Endothelial cell of umbilical vein (primary cell): ENCODE results near the gene UBTD1. TPM values are rescaled to one million over a fixed set of nuclear protein-coding genes. Genes with fewer than 3 reads are reported as not detected.
A peak's percentile ranks its signal among the peaks of the same experiment; 100 is the strongest.

Experiments used
- BruUV-seq: library from RNA; stranded (reverse); fragments of 400-500 nt; replicated peaks from 2 replicates; lab custom pipeline; 2021; lab: Mats Ljungman, UMichigan
- CTCF ChIA-PET: fragments of 300-600, 350-600 bp; sonication (Branson Sonifier 250); formaldehyde crosslinking; loops from one replicate; lab custom pipeline; 2021; ENCODE audit warnings: antibody characterized with exemption, inconsistent platforms; lab: Charles Lee
- POLR2A ChIA-PET: fragments of 300-600, 350-600 bp; sonication (Branson Sonifier 250); formaldehyde crosslinking; loops from one replicate; lab custom pipeline; 2021; ENCODE audit warnings: antibody characterized with exemption, inconsistent platforms; lab: Charles Lee
- DNase-seq: peaks from one replicate; pipeline ENCODE4 v3.0.0-alpha.2; 2011; ENCODE audit warnings: low read depth, low spot score
- FAIRE-seq: peaks from 2 replicates; lab custom pipeline; 2011; peaks lifted over from hg19 to GRCh38; lab: Jason Lieb, UNC
- H2AFZ ChIP-seq: 2 replicates; pipeline ENCODE4 v1.6.0; 2012; ENCODE audit warnings: low read depth, low read length, control low read depth, inconsistent platforms
- H3K27ac ChIP-seq: 2 replicates; pipeline ENCODE4 v1.5.1; 2011; ENCODE audit warnings: low read depth, mild to moderate bottlenecking, control low read depth, low read length, moderate library complexity; ENCODE audit not compliant: insufficient read depth
- H3K27me3 ChIP-seq, 2 experiments: 2 replicates each; pipeline versions ENCODE4 v1.6.0 to v1.6.1; 2011; ENCODE audit warnings: low read length in 2 of 2, mixed read lengths in 1 of 2; ENCODE audit not compliant: control insufficient read depth in 2 of 2, insufficient read depth in 2 of 2
- H3K36me3 ChIP-seq, 2 experiments: 2 replicates in 1 of 2; 3 replicates in 1 of 2; pipeline ENCODE4 v1.5.1; 2011; ENCODE audit warnings: low read length in 2 of 2, mild to moderate bottlenecking in 1 of 2, moderate library complexity in 1 of 2; ENCODE audit not compliant: control insufficient read depth in 2 of 2, insufficient read depth in 2 of 2; ENCODE audit errors: extremely low read depth in 1 of 2
- H3K4me1 ChIP-seq: 3 replicates; pipeline ENCODE4 v1.5.1; 2011; ENCODE audit warnings: mild to moderate bottlenecking, low read length; ENCODE audit not compliant: control insufficient read depth, insufficient read depth; ENCODE audit errors: extremely low read depth
- H3K4me2 ChIP-seq: 2 replicates; pipeline ENCODE4 v1.6.1; 2011; ENCODE audit warnings: low read length, control low read depth, mixed read lengths; ENCODE audit not compliant: insufficient read depth
- H3K4me3 ChIP-seq, 3 experiments: fragments of 200-600 bp in 1 of 3; sonication (generic), shearing (Covaris generic) in 1 of 3; replicated peaks in 1 of 3; 2 replicates each; pipeline ENCODE4 v1.5.1; 2011 to 2016; ENCODE audit warnings: control low read depth in 3 of 3, low read length in 3 of 3, mild to moderate bottlenecking in 2 of 3, inconsistent platforms in 1 of 3, low read depth in 1 of 3, moderate library complexity in 1 of 3; ENCODE audit not compliant: insufficient read depth in 1 of 3
- H3K79me2 ChIP-seq: 2 replicates; pipeline ENCODE4 v1.6.0; 2012; ENCODE audit warnings: low read length, inconsistent platforms; ENCODE audit not compliant: control insufficient read depth, insufficient read depth
- H3K9ac ChIP-seq: replicated peaks from 2 replicates; pipeline ENCODE3; 2011; ENCODE audit warnings: low read length, control low read depth; ENCODE audit not compliant: insufficient read depth; ENCODE audit errors: extremely low read depth
- H3K9me1 ChIP-seq: replicated peaks from 3 replicates; pipeline ENCODE4 v1.6.0; 2011; ENCODE audit warnings: mild to moderate bottlenecking, low read length; ENCODE audit not compliant: control insufficient read depth, insufficient read depth; ENCODE audit errors: extremely low read depth
- H3K9me3 ChIP-seq: replicated peaks from 2 replicates; pipeline ENCODE4 v1.5.1; 2012; ENCODE audit warnings: low read length, inconsistent platforms; ENCODE audit not compliant: control insufficient read depth, insufficient read depth
- H4K20me1 ChIP-seq: replicated peaks from 2 replicates; pipeline ENCODE3; 2011; ENCODE audit warnings: mild to moderate bottlenecking, low read length; ENCODE audit not compliant: control insufficient read depth, insufficient read depth; ENCODE audit errors: extremely low read depth
- CTCF ChIP-seq, 2 donors: IDR thresholded peaks; 1 replicate in 1 of 2; 2 replicates in 1 of 2; pipeline ENCODE4 v1.5.1; 2011; ENCODE audit warnings: low read length in 2 of 2, mild to moderate bottlenecking in 2 of 2, moderate library complexity in 2 of 2, control low read depth in 1 of 2, inconsistent platforms in 1 of 2, low read depth in 1 of 2; ENCODE audit not compliant: insufficient read depth in 1 of 2; ENCODE audit errors: extremely low read depth in 1 of 2
- EZH2 ChIP-seq: IDR thresholded peaks from 2 replicates; pipeline ENCODE4 v1.6.1; 2012; ENCODE audit warnings: borderline replicate concordance, low read depth, mild to moderate bottlenecking, moderate library complexity, low read length, inconsistent platforms; ENCODE audit not compliant: severe bottlenecking
- FOS ChIP-seq: IDR thresholded peaks from 2 replicates; pipeline ENCODE4 v1.6.1; 2011; ENCODE audit warnings: mild to moderate bottlenecking, low read length, moderate library complexity, borderline replicate concordance; ENCODE audit not compliant: insufficient read depth
- GATA2 ChIP-seq: IDR thresholded peaks from 2 replicates; pipeline ENCODE4 v1.7.0; 2011; ENCODE audit warnings: low read depth, mild to moderate bottlenecking, moderate library complexity, mixed read lengths, low read length; ENCODE audit not compliant: insufficient read length, insufficient read depth
- JUN ChIP-seq: IDR thresholded peaks from 2 replicates; pipeline ENCODE4 v1.6.1; 2011; ENCODE audit warnings: borderline replicate concordance, low read depth; ENCODE audit not compliant: insufficient read length, insufficient read depth
- MAX ChIP-seq: IDR thresholded peaks from 2 replicates; pipeline ENCODE4 v1.6.1; 2011; ENCODE audit not compliant: insufficient read depth, insufficient read length
- MYC ChIP-seq: IDR thresholded peaks from one replicate; pipeline ENCODE4 v1.6.1; 2011; ENCODE audit warnings: mild to moderate bottlenecking, low read depth, low read length
- POLR2A ChIP-seq: IDR thresholded peaks from 2 replicates; pipeline ENCODE4 v1.6.1; 2012; ENCODE audit warnings: low read depth, mild to moderate bottlenecking, control low read depth, low read length
- POLR2AphosphoS5 ChIP-seq: IDR thresholded peaks from 2 replicates; pipeline ENCODE4 v1.6.1; 2012; ENCODE audit warnings: low read depth, mild to moderate bottlenecking, control low read depth, low read length, moderate library complexity; ENCODE audit not compliant: insufficient read depth
- dilution Hi-C: fragments of 300-500 bp; cut with MboI; formaldehyde crosslinking; loops from one replicate; pipeline ENCODE4 v1.15.0; 2019; ENCODE audit warnings: low sequenced_read_pairs; ENCODE audit not compliant: extremely low pct_ligation_motif_present
- intact Hi-C: fragments of 100-400 bp; cut with micrococcal nuclease; formaldehyde crosslinking; loops from one replicate; pipeline ENCODE4 v1.10.0; 2022
- polyA plus RNA-seq, 4 experiments: library from polyadenylated mRNA; depleted of rRNA in 3 of 4; stranded (reverse) in 3 of 4; unstranded in 1 of 4; fragments of >200 nt; gene quantifications; 2 replicates each; pipeline versions ENCODE4 v1.2.1 to v1.2.3, GENCODE V29; 2011 to 2012; ENCODE audit warnings: missing spikeins in 1 of 4
- total RNA-seq: library from RNA; stranded (reverse); gene quantifications from 2 replicates; pipeline ENCODE4 v1.2.3, GENCODE V29; 2021

Gene UBTD1
- total and polyA plus RNA-seq, 2 donors (not counting 3 experiments of a cell fraction or from before 2014, with no cell fraction given) = 42.6 to 63.7 TPM

- FAIRE-seq (peak; percentile 85), DNase-seq (no peak)
- no peak overlapping the region for H3K4me2 ChIP-seq
- no TSS peak for BruUV-seq
- dilution Hi-C loops = no loop called here
- H3K9me1 ChIP-seq = no peaks in the 10 kb centered on the region
- H3K4me1 ChIP-seq = peaks cover 40% of the 10 kb centered on the region
- H2AFZ ChIP-seq = peak overlapping the region; percentile 21
- peaks cover 4% of the 10 kb centered on the region for H3K79me2 ChIP-seq
- POLR2A ChIA-PET = no interaction called here
- H3K9me3 ChIP-seq = no peaks in the 10 kb centered on the region
- H3K9ac ChIP-seq = no peak overlapping the region
- no peak overlapping the region for H3K4me3 ChIP-seq
- CTCF ChIA-PET = interaction anchor here (1.3 to 6.6 kb wide), 5 partner anchors 15 to 74 kb away, joined by 3 to 93 read pairs (median 11); partner anchors contain the start of gene ANKRD2
- H3K36me3 ChIP-seq = no peaks in the 10 kb centered on the region
- H4K20me1 ChIP-seq = no peaks in the 10 kb centered on the region
- TF ChIP-seq MYC = no peak
- no peak for TF ChIP-seq FOS
- intact Hi-C loops = no loop called here
- H3K27ac ChIP-seq = peak overlapping the region; percentile 8
- no peaks in the 10 kb centered on the region for H3K27me3 ChIP-seq
These were observed 39.7 kb downstream of the UBTD1 start for GRCh38 chr10:97538411-97538810.

GRCh38 chr10:97538839-97539238, 40.1 kb downstream of the UBTD1 start:
- Histone ChIP-seq H3K4me1 (peaks cover 44% of the 10 kb centered on the region), H2AFZ (no peak overlapping the region), H3K27me3 (no peaks in the 10 kb centered on the region), H3K9me3 (no peaks in the 10 kb centered on the region), H3K9me1 (no peaks in the 10 kb centered on the region), H3K36me3 (no peaks in the 10 kb centered on the region), H3K4me2 (no peak overlapping the region), H3K4me3 (no peak overlapping the region), H3K9ac (no peak overlapping the region), H4K20me1 (no peaks in the 10 kb centered on the region), H3K79me2 (peaks cover 4% of the 10 kb centered on the region), H3K27ac (peak overlapping the region; percentile 8)
- POLR2A ChIA-PET = no interaction called here
- CTCF ChIA-PET = interaction anchor here (0.9 to 6.6 kb wide), 7 partner anchors 14 to 74 kb away, joined by 3 to 93 read pairs (median 7); partner anchors contain the start of gene ANKRD2
- DNase-seq = no peak
- TF ChIP-seq CTCF (IDR thresholded peaks at IDR 0.05; ENCODE audit: extremely low read depth in 1 of 2, insufficient read depth in 1 of 2, low read depth in 1 of 2, low read length in 2 of 2) (no peak), JUN (no peak), MAX (no peak), POLR2A (no peak), MYC (no peak), FOS (no peak), POLR2AphosphoS5 (no peak), GATA2 (no peak), EZH2 (no peak)
- BruUV-seq = no TSS peak
- dilution Hi-C loops = no loop called here
- no peak for FAIRE-seq
- intact Hi-C loops = no loop called here
